ENCODE measurements around the gene ANKRD34A.

DNA sequence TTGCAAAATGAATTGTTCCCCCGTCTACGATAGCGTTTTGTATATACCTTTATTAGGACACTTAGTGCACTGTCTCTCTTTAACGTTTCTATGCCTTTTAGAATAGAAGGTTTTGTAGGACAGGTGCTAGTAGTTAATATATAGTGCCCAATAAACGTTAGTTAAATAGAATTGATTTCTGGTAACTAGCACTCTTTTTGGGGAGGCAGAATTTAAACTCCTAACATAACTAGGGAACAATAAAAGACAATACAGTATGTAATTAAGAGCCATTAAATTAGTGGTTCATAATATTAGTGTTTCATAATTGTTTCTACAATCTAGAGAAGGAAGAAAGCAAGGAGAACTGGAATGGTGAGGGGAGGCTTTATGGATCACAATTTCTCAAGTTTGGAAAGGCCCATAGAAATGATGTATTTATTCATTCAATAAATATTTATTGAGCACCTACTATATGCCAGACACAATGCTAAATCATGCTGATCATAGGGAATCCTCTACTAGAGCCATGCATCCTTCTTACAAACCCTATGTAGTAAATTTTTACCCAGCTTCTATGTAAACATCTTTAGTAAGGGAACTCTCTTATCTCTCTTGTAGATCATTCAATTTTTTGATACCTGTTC lies 857 bp upstream of the ANKRD34A start:
- TF ChIP-seq EZH2 (IDR thresholded peaks at IDR 0.05) = no peak
- no peak for TF ChIP-seq POLR2AphosphoS5 (IDR thresholded peaks at IDR 0.05; ENCODE audit: borderline replicate concordance, low read depth, low read length)
- no peak for TF ChIP-seq FOXP2 (optimal IDR thresholded peaks at IDR 0.05; ENCODE audit: control extremely low read depth, extremely low read length, insufficient read depth)

Measured in SK-N-MC (cell line).